NT2/D1 (cell line): ENCODE measurements around the gene CRACR2A.

Experiments used
- SUZ12 ChIP-seq: IDR thresholded peaks from 2 replicates; pipeline ENCODE4 v1.6.1; 2011; ENCODE audit not compliant: insufficient read length, insufficient read depth; ENCODE audit errors: extremely low read depth
- YY1 ChIP-seq: IDR thresholded peaks from 2 replicates; pipeline ENCODE4 v1.6.1; 2011; ENCODE audit not compliant: insufficient read length, insufficient read depth
- ZNF274 ChIP-seq: IDR thresholded peaks from 2 replicates; pipeline ENCODE4 v1.6.1; 2011; ENCODE audit warnings: mild to moderate bottlenecking, low read depth, low read length

DNA sequence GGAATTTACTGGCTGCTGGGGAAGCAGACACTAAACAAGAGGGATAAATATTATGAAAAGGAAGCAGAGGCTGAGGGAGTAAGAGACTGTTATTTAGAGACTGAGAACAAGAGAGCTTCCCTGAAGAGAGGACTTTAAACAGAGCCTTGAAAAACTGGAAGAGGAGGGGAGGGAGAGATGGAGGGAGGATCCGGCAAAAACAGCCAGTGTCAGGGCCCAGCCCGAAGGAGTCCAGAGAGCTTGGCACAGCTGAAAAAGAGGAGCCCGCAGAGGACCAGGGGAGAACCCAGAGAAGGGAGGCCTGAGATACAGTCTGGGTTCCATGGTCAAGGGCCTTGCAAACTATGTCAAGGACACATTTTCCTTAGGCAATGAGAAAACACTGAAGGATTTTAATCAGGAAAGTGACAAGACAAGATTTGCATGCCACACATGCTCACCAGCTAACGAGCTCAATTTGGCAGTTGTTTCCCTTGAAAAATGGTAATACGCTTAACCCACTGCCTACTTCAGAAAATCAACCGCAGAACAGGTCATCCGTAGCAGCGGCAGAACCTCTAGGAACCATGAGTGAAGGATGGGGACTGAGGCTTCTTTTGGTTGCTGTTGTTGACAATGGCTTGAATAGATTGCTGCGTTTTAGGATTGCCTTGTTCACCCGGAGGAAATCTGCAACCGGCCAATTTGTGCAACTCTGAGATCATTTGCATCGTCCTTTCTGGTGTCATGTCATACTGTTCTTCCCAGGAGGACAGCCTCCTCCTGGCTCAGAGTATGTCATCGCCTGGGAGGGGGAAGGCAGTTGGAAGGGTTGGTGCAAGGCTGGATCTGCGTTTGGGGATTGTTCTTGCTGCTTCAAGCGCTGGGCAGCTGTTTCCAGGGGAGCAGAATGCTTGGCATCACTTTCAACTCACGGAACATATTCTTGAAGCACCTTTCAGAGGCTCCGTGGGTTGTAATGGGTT is 153.7 kb downstream of the CRACR2A start:
- no peak for TF ChIP-seq YY1
- no peak for TF ChIP-seq ZNF274
- no peak for TF ChIP-seq SUZ12
